HG03460 (cell line): Measurements from ENCODE around the gene TERT.
"Not testable (repeated sequence)": the region's sequence is repeated elsewhere in the genome, so short reads cannot be mapped to it uniquely, and the experiment has no call there.

ENCODE experiments used
- ATAC-seq: cut with Tn5 transposase; IDR thresholded peaks from one replicate; pipeline ENCODE4 v1.9.1; 2021; ENCODE audit not compliant: unreplicated experiment

The TERT gene

DNA sequence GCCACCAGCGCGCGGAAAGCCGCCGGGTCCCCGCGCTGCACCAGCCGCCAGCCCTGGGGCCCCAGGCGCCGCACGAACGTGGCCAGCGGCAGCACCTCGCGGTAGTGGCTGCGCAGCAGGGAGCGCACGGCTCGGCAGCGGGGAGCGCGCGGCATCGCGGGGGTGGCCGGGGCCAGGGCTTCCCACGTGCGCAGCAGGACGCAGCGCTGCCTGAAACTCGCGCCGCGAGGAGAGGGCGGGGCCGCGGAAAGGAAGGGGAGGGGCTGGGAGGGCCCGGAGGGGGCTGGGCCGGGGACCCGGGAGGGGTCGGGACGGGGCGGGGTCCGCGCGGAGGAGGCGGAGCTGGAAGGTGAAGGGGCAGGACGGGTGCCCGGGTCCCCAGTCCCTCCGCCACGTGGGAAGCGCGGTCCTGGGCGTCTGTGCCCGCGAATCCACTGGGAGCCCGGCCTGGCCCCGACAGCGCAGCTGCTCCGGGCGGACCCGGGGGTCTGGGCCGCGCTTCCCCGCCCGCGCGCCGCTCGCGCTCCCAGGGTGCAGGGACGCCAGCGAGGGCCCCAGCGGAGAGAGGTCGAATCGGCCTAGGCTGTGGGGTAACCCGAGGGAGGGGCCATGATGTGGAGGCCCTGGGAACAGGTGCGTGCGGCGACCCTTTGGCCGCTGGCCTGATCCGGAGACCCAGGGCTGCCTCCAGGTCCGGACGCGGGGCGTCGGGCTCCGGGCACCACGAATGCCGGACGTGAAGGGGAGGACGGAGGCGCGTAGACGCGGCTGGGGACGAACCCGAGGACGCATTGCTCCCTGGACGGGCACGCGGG is at the start of gene TERT:
TERT (minus strand) TSS at position 234 of the 815 bp plus-strand sequence; CDS start at position 155, 79 bp downstream.
- ATAC-seq: no peak

DNA sequence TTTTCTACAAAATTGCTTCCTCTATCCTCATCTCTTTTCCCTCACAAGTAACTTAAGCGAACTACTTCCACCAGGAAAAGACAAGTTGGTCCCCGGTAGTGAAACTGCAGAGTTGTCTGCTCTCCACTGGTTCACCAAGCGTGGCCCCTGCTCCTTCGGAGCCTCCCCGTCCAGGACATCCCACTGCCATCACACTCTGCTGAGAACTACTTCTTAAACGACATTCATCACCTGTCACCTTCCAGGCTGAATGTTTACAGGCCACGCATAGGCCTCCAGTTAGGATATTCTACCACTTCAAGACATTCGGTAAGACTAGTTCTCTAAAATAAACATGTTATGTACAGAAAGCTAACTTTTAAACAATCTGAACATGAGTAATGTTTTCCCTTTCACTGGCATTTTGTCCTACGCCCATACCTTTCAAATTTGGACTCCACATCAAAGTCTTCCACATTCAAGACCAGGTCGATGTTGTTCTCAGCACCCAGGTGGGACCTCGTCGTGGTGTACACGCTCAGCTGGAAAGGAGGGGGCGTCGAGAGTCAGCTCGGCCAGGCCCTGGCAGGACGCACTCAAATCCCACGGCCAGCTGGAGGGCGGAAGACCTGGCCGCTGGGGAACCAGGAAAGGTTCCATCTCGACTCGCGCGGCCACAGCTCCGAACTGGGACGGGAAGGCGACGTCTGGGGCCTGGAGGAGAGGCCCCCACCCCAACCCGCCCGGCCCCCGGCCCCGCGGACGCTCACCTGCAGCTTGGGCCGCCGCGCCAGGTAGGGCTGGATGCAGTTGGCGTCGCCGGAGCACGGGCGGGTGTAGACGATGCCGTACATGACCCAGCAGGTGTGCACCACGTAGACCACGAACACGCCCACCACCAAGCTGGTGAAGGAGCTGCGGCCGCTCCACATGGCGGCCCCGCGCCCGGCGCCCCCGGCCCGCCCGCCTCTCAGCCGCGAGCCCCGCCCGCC is 49.3 kb upstream of the TERT start:
- peak; percentile 7 for ATAC-seq

DNA sequence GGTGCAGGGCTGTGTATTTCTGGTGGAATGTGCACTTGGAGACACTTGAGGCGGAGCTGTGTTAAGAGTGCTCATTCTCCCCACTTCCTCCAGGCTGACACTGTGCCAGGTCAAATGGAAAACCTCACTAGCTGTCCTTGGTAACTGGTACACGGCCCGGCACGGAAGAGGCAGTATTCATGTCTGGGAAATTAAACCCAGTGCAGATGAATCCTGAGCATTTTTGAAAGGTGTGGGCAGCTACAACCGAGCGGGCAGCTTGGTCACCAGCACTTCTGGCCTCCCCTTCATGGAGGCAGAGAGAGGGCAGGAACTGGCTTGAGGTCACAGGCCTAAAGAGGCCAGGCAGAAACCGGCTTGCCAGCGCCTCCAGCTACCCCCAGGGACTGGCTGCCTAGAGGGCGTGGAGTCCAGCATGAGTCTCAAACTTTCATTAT is 48.5 kb upstream of the TERT start:
- ATAC-seq: no peak

DNA sequence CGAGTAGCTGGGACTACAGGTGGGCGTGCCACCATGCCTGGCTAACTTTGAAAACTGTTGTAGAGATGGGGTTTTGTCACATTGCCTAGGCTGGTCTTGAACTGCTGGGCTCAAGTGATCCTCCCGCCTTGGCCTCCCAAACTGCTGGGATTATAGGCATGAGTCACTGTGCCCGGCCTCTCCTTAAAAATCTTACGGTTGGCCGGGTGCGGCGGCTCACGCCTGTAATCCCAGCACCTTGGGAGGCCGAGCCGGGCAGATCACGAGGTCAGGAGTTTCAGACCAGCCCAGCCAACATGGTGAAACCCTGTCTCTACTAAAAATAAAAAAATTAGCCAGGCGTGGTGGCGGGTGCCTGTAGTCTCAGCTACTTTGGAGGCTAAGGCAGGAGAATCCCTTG is 47.8 kb upstream of the TERT start:
- not testable (repeated sequence) for ATAC-seq

DNA sequence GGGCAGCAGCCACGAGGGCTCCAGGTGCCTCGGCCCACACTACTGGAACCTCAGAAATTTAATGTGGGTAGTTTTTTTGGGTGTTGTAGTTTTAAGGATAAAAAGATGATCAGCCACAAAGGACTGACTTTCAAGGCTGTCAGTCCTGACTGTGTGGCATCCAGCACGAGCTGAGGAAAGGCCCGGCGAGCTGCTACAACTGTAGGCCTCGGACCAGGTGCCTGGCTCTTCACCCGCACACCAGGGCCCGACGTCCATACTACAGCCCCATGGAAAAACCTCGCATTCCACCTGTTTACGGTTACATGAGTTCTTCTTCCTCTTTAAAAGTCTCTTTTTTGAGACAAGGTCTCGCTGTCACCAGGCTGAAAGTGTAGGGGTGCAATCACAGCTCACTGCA is 47.4 kb upstream of the TERT start:
- ATAC-seq: no peak

DNA sequence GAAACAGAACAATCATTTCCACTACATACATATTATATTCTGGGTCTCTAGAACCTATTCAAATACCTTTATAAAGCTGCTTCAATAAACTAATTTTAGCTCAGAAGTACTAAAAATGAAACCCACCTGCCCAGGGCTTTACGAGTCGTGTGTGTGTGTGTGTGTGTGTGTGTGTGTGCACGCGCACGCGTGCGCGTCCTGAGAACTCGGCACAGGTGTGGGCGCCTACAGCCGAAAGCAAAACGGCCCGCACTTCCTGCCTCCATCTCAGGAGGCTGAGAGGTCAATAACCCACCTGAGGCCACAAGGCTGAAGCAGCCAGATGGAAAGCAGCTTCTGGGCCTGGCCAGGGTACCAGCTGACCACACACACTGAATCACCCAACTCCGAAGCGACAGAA is 47.0 kb upstream of the TERT start:
- no peak for ATAC-seq

DNA sequence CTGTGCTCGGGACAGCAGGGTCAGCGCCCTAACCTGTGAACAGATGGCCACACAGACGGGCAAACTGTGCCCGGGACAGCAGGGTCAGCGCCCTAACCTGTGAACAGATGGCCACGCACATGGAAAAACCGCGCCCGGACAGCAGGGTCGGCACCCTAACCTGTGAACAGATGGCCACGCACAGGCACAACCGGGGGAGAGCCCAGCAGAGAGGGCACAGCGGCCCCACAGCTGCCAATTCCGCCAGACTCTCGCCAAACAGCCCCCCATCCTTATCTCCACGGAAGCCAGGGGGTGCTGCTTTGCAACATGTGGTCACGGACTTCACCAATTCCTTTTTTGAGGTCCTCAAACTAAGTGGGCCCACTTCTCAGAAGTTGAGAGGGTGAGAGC is 44.9 kb upstream of the TERT start:
- not testable (repeated sequence) for ATAC-seq

DNA sequence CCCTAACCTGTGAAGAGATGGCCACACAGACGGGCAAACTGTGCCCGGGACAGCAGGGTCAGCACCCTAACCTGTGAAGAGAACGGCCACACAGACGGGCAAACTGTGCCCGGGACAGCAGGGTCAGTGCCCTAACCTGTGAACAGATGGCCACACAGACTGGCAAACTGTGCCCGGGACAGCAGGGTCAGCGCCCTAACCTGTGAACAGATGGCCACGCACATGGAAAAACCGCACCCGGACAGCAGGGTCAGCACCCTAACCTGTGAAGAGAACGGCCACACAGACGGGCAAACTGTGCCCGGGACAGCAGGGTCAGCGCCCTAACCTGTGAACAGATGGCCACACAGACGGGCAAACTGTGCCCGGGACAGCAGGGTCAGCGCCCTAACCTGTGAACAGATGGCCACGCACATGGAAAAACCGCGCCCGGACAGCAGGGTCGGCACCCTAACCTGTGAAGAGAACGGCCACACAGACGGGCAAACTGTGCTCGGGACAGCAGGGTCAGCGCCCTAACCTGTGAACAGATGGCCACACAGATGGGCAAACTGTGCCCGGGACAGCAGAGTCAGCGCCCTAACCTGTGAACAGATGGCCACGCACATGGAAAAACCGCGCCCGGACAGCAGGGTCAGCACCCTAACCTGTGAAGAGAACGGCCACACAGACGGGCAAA is 44.4 kb upstream of the TERT start:
- not testable (repeated sequence) for ATAC-seq

DNA sequence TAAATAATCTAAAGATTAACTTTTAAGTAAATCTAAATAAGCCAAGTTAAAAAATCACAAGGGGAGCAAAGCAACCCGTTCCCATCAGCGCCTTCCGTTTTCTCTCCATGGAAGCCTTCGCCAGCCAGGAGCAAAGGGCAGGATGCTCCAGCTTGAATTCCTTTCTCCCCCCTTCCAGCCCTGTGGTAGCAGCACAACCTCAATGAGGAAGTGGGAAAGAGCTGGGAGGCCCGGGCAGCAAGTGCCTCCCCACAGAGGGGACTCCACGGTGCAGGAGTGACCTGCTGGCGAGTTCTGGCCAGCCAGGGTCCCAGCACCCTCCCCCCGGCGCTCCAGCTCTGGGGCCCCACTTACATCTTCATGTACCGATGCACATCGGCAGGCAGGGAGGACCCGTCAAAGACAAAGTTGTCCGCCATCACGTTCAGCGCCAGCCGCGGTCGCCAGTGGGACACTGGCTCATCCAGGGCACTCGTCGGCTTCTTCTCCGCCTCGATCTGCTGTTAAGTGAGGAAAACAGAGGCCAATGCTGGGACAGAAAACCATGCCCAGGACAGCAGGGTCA is 43.7 kb upstream of the TERT start:
- ATAC-seq: no peak

DNA sequence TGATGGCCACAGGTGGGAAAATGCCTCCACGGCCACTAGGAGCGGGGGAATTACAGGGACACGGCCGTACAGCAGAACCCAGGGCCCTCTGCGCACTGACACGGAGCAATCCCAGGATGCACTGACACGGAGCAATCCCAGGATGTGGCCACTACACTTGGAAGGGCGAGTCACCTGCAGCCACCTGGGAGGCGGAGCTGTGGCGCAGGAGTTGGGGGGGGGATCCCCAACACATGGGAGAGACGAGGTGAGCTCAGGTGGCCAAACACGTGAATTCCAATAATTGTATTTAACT is 43.3 kb upstream of the TERT start:
- ATAC-seq: no peak

DNA sequence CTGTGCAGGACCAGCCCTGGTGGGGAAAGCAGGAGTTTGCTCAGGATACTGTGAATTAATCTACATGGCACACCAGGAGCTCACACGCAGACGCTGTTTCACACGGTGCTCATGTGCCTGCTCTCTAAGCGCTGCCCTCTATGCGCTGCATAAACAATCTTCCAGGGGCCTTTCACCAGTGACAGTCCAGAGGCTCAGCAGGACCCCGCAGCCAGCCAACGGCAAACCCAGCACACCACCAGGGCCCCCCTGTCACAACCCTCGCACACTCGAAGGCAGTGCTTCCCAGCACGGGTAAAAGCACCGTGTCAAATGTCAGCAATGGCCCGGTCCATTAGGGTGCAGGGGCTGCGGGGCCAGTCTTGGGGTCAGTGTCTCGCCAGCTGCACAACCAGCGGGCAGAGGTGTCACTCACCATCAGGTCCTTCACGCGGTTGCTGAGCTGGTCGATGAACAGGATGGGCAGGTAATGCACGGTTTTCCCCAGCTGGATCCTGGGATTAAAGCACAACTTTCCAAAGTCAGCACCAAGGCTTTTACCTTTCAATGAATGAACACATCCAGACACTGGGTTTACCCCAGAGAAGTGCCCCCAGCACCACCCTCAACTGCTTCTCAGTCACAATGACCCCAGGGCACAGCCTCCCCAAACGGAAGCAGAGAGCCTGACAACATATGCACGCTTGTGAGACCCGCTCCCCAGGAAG is 42.8 kb upstream of the TERT start:
- no peak for ATAC-seq

DNA sequence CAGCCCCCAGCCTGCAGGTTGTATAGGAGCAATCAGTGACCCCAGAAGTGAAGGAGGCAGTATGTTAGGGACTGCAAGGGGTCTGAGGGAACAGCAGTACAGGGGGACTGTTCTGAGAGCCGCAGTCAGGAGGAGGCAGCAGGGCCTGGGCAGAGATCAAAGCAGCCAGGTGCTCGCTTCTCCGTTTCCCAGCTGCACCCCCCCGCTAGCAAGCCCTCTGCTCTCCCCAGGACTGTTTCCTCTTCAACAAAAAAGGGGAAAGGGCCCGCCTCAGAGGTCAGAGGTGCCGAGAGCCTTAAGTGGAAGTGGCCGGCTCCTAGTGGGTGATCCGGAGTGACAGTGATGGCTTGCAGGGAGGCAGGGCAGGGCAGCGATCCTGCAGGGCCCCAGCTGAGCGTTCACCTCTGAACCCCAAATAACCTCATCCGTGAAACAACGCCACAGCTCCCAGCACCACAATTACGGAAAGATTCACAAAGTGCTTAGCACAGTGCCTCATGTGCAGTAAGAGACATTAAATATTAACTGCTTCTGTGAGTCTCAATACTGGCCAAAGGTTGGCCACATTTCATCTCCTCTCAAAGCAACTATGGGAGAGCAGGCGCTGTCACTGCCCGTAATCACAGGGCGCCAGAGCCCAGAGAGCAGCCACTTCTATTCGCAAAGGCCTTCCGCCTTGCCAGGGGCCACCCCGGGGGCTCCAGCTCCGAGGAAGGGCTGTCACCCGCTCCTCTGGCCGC is 42.1 kb upstream of the TERT start:
- ATAC-seq: no peak

DNA sequence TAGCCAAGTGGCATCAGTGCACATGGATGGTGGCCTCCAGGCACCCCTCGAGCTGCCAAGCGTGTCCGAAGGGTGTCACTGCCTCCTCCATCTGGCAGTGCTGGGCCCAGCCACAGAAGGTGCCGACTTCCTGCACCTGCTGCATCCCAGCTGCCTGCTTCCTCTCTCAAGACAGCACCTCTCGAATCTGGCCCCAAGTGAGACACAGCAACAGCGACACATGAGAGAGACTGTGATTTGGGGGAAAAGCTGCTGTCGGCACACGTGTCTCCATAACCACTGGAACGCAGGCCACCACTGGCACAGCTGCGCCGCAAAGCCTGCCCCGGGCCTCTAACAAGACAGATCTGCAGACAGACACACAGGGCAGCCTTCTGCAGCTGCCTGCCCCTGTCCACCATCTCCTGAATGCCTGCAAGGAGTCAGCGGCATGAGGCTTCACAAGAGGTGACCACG is 41.3 kb upstream of the TERT start:
- ATAC-seq: no peak

DNA sequence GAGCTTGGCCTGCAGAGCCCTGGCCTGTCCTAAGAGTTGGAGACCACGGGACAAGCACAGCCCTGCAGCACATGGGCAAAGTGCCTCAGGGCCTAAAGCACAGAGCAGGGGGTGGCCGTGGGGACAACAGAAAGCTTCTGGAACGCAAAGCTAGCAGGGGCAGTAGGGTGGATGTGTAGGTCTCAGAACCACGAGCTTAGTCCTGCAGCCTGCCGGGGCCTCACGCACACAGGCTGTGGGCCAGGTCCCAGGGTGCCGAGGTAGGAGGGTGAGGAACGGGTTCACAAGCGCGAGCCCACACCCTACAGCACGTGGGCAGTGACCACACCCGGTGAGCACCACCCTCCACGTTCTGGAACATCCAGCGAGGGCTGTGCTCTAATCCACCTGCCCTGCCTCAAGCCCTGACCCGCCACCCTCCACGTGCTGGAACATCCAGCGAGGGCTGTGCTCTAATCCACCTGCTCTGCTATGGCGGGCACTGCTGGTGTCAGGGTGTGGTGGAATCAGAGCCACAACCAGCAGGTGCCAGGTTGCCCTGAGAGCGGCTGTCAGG is 40.8 kb upstream of the TERT start:
- no peak for ATAC-seq

DNA sequence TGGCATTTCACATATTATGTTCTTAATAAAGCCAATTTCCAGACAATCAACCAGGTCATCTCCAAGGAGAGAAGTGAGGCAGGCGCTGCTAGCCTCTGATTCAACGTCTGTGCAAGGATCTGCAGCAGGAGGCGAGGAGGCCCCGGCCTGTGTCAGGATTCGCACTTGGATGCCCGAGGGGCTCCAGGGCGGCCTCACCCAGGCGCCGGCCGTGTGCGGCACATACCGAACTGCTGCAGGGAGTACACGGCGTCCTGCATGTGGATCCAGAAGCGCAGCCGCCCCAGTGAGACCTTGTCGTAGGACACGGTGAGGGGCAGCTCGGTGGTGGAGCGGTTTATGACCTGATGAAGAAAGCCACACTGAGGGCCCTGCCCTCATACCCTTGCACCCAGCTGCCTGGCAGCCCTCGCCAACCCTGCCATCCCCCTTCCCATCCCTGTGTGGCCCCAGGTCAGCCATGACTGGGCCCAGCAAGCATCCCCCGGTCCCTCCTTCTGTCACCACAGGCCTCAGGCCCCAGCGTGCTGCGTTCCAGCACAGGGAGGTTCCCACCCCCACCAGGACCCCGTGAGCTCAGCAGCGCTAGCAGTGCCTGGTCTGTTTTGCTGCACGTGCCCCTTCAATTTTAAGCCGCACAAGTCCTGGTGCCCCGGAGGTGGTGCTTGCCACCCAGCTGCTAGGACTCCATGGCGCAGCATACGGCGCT is 40.1 kb upstream of the TERT start:
- no peak for ATAC-seq

DNA sequence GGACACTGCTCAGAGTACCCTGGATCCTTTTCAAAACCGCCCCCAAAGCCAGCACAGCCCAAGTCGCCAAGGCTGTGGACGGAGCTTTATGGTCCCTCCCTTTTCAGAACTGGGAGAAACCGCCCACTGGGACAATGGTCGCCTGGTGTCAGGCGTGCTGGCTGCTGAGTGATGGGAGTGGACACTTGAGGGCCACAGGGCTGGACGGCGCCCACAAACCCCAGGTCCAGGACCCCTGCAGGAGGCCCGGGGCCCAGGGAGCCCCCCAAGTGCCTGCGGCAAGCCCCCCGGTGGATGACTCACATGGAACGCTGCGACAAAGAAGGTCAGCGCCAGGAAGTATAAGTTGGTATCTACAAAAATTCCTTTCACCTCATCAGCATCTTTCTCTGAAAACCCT is 39.1 kb upstream of the TERT start:
- ATAC-seq: no peak

DNA sequence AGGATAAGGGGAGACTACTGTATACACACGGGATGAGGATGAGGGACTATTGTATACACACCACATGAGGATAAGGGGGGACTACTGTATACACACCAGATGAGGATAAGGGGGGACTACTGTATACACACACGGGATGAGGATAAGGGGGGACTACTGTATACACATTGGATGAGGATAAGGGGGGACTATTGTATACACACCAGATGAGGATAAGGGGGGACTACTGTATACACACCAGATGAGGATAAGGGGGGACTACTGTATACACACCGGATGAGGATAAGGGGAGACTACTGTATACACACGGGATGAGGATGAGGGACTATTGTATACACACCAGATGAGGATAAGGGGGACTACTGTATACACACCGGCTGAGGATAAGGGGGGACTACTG is 38.4 kb upstream of the TERT start:
- not testable (repeated sequence) for ATAC-seq

DNA sequence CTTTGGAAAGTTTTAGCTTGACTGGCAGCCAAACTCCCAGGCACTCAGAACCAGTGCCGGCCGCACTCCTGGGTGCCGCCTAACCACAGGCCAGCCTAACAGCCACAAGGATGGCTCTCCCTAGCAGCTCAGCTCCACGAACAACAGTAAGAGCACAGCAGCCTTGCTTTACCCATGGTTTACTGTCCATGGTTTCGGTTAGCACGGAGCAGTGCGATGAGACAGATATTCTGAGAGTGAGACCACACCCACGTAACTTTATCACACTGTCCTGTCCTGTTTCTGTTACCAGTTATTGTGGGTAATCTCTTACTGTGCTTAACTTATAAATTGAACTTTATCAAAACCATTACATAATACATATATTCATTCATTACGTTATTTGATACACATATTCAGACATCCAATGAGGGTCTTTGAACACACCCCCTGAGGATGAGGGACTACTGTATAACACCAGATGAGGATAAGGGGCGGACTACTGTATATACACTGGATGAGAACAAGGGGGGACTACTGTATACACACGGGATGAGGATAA is 37.7 kb upstream of the TERT start:
- no peak for ATAC-seq
